ENCODE results near the gene GPER1.

GPER1 gene

GRCh38 chr7:1058821-1059199 is 29.1 kb upstream of the GPER1 start:
- no peak for DNase-seq (ENCODE audit: low read depth)
- no peak overlapping the region for H3K4me3 ChIP-seq (ENCODE audit: control insufficient read depth, low read depth, low read length)
- TF ChIP-seq CTCF (IDR thresholded peaks at IDR 0.05; ENCODE audit: control insufficient read depth, insufficient read depth, low read depth, low read length, missing control alignments) = no peak

- DNase-seq (ENCODE audit: low read depth) = no peak
- H3K4me3 ChIP-seq (ENCODE audit: control insufficient read depth, low read depth, low read length) = no peak overlapping the region
- no peak for TF ChIP-seq CTCF (IDR thresholded peaks at IDR 0.05; ENCODE audit: control insufficient read depth, insufficient read depth, low read depth, low read length, missing control alignments)
Measured at GRCh38 chr7:1059200-1060091, 28.5 kb upstream of the GPER1 start.

- no peak for DNase-seq (ENCODE audit: low read depth)
- H3K4me3 ChIP-seq (ENCODE audit: control insufficient read depth, low read depth, low read length) = no peak overlapping the region
- TF ChIP-seq CTCF (IDR thresholded peaks at IDR 0.05; ENCODE audit: control insufficient read depth, insufficient read depth, low read depth, low read length, missing control alignments) = no peak
Measured at GRCh38 chr7:1060315-1061072, 27.4 kb upstream of the GPER1 start.

GRCh38 chr7:1061180-1061579 is 26.7 kb upstream of the GPER1 start:
- TF ChIP-seq CTCF (IDR thresholded peaks at IDR 0.05; ENCODE audit: control insufficient read depth, insufficient read depth, low read depth, low read length, missing control alignments) = no peak
- no peak overlapping the region for H3K4me3 ChIP-seq (ENCODE audit: control insufficient read depth, low read depth, low read length)
- no peak for DNase-seq (ENCODE audit: low read depth)

GRCh38 chr7:1062296-1063294 is 25.3 kb upstream of the GPER1 start:
- no peak overlapping the region for H3K4me3 ChIP-seq (ENCODE audit: control insufficient read depth, low read depth, low read length)
- no peak for TF ChIP-seq CTCF (IDR thresholded peaks at IDR 0.05; ENCODE audit: control insufficient read depth, insufficient read depth, low read depth, low read length, missing control alignments)
- DNase-seq (ENCODE audit: low read depth) = no peak

- no peak for DNase-seq (ENCODE audit: low read depth)
- no peak for TF ChIP-seq CTCF (IDR thresholded peaks at IDR 0.05; ENCODE audit: control insufficient read depth, insufficient read depth, low read depth, low read length, missing control alignments)
- no peak overlapping the region for H3K4me3 ChIP-seq (ENCODE audit: control insufficient read depth, low read depth, low read length)
Measured at GRCh38 chr7:1063361-1063760, 24.6 kb upstream of the GPER1 start.

Data from AG09309 (cell line).